ENCODE measurements around the gene CCDC107. TPM values are rescaled to one million over a fixed set of nuclear protein-coding genes. Genes with fewer than 3 reads are reported as not detected.

The CCDC107 gene
- total RNA-seq, 1 donor from 2014 or later, result 32.5 TPM

- no peak overlapping the region for H3K4me3 Mint-ChIP-seq
- H3K27me3 Mint-ChIP-seq, result no peaks in the 10 kb centered on the region
- no peaks in the 10 kb centered on the region for H3K36me3 Mint-ChIP-seq (ENCODE audit: low read depth)
- peak overlapping the region; percentile 98 for H3K27ac Mint-ChIP-seq
- peaks cover 80% of the 10 kb centered on the region for H3K4me1 Mint-ChIP-seq
- ChIA-PET POLR2A (interaction anchor here (0.6 to 18.0 kb wide), 3 partner anchors 37 to 987 kb away, joined by 3 to 549 read pairs (median 3); partner anchors contain the start of gene CD72), CTCF (interaction anchor here (6.3 to 10.1 kb wide), 2 partner anchors 37 to 48 kb away, joined by 28 to 162 read pairs; partner anchors contain the start of genes CD72 and TESK1)
- TF ChIP-seq CTCF (IDR thresholded peaks at IDR 0.05), result no peak
- ATAC-seq (ENCODE audit: low read depth) (no peak), DNase-seq (no peak)
- H3K9me3 Mint-ChIP-seq, result no peaks in the 10 kb centered on the region
- intact Hi-C loops (cut with micrococcal nuclease), result no loop called here
Observed at GRCh38 chr9:35651956-35652828, 5.9 kb upstream of the CCDC107 start.

GRCh38 chr9:35652829-35653209 lies 5.3 kb upstream of the CCDC107 start:
- peaks cover 3% of the 10 kb centered on the region for H3K27me3 Mint-ChIP-seq
- no peak for TF ChIP-seq CTCF (IDR thresholded peaks at IDR 0.05)
- no peak for DNase-seq
- ATAC-seq (ENCODE audit: low read depth), result no peak
- H3K4me3 Mint-ChIP-seq, result no peak overlapping the region
- H3K36me3 Mint-ChIP-seq (ENCODE audit: low read depth), result peaks cover 2% of the 10 kb centered on the region
- POLR2A ChIA-PET, result interaction anchor here (0.7 to 18.0 kb wide), 3 partner anchors 9 to 66 kb away, joined by 3 to 549 read pairs (median 8); partner anchors contain the start of gene CD72
- peaks cover 80% of the 10 kb centered on the region for H3K4me1 Mint-ChIP-seq
- H3K9me3 Mint-ChIP-seq, result no peaks in the 10 kb centered on the region
- peak overlapping the region; percentile 53 for H3K27ac Mint-ChIP-seq
- CTCF ChIA-PET, result no interaction called here
- intact Hi-C loops (cut with micrococcal nuclease), result no loop called here

- no peak overlapping the region for H3K4me3 Mint-ChIP-seq
- intact Hi-C loops (cut with micrococcal nuclease), result no loop called here
- ATAC-seq (ENCODE audit: low read depth) (no peak), DNase-seq (no peak)
- H3K27ac Mint-ChIP-seq, result peak overlapping the region; percentile 68
- CTCF ChIA-PET, result interaction anchor here (1.3 kb wide), 1 partner anchor 173 kb away, joined by 4 read pairs; no protein-coding TSS in a partner anchor
- H3K27me3 Mint-ChIP-seq, result peaks cover 5% of the 10 kb centered on the region
- peaks cover 4% of the 10 kb centered on the region for H3K36me3 Mint-ChIP-seq (ENCODE audit: low read depth)
- H3K9me3 Mint-ChIP-seq, result no peaks in the 10 kb centered on the region
- peaks cover 75% of the 10 kb centered on the region for H3K4me1 Mint-ChIP-seq
- POLR2A ChIA-PET, result interaction anchor here (0.6 to 18.0 kb wide), 5 partner anchors 10 to 104 kb away, joined by 3 to 549 read pairs (median 5); partner anchors contain the start of gene CD72
- TF ChIP-seq CTCF (IDR thresholded peaks at IDR 0.05), result no peak
Observed at GRCh38 chr9:35653611-35654010, 4.5 kb upstream of the CCDC107 start.

GRCh38 chr9:35656348-35656747 lies 1.7 kb upstream of the CCDC107 start:
- Mint-ChIP-seq H3K27me3 (peaks cover 5% of the 10 kb centered on the region), H3K36me3 (ENCODE audit: low read depth) (peaks cover 29% of the 10 kb centered on the region), H3K4me1 (peaks cover 76% of the 10 kb centered on the region), H3K9me3 (no peaks in the 10 kb centered on the region), H3K4me3 (peak overlapping the region; percentile 88), H3K27ac (peak overlapping the region; percentile 99)
- intact Hi-C loops (cut with micrococcal nuclease), result loop anchor here (2.0 kb wide), 1 partner anchor 540 kb away; no protein-coding TSS in a partner anchor
- no peak for ATAC-seq (ENCODE audit: low read depth)
- POLR2A ChIA-PET, result interaction anchor here (1.1 to 18.0 kb wide), 6 partner anchors 9 to 71 kb away, joined by 3 to 549 read pairs (median 27); partner anchors contain the start of genes ARHGEF39, CD72 and TESK1
- TF ChIP-seq CTCF (IDR thresholded peaks at IDR 0.05), result no peak
- DNase-seq, result no peak
- CTCF ChIA-PET, result interaction anchor here (1.0 to 12.0 kb wide), 4 partner anchors 9 to 41 kb away, joined by 3 to 127 read pairs (median 38); partner anchors contain the start of gene CD72
